Keratinocyte (primary cell): ENCODE measurements around the gene ZFP1.

Experiments
- CTCF ChIP-seq, 3 experiments: IDR thresholded peaks in 1 of 3; conservative IDR thresholded peaks in 1 of 3; optimal IDR thresholded peaks in 1 of 3; 2 replicates in 2 of 3; 3 replicates in 1 of 3; pipeline versions ENCODE3 to v1.5.1; 2011; ENCODE audit warnings: low read length in 3 of 3, mild to moderate bottlenecking in 3 of 3, moderate library complexity in 2 of 3, control low read depth in 1 of 3, inconsistent platforms in 1 of 3; ENCODE audit not compliant: insufficient read depth in 2 of 3; ENCODE audit errors: extremely low read depth in 1 of 3
- EZH2 ChIP-seq: IDR thresholded peaks from one replicate; pipeline ENCODE4 v1.6.1; 2012; ENCODE audit warnings: inconsistent platforms, mild to moderate bottlenecking, low read length, moderate library complexity

GRCh38 chr16:75218256-75219076 lies 70.1 kb downstream of the ZFP1 start, which contains the start of gene CTRB1:
- TF ChIP-seq CTCF (optimal IDR thresholded peaks at IDR 0.05 in 1 of 3, IDR thresholded peaks at IDR 0.05 in 1 of 3, conservative IDR thresholded peaks at IDR 0.05 in 1 of 3; ENCODE audit: extremely low read depth in 1 of 3, insufficient read depth in 2 of 3, low read length in 3 of 3) (no peak), EZH2 (no peak)
